Activated naive CD8-positive, alpha-beta T cell treated with anti-CD3 and anti-CD28 coated beads for 36 hours (primary cell): ENCODE measurements around the gene CCDC167. TPM values are rescaled to one million over a fixed set of nuclear protein-coding genes. Genes with fewer than 3 reads are reported as not detected.

Experiments used
- DNase-seq: peaks from one replicate; pipeline ENCODE4 v3.0.0; 2021
- H3K27ac Mint-ChIP-seq: one replicate; pipeline ENCODE4 v1.8.0; 2022; ENCODE audit warnings: mild to moderate bottlenecking, moderate library complexity, mixed read lengths
- H3K27me3 Mint-ChIP-seq: one replicate; pipeline ENCODE4 v1.8.0; 2022; ENCODE audit warnings: mild to moderate bottlenecking, mixed read lengths
- H3K36me3 Mint-ChIP-seq: one replicate; pipeline ENCODE4 v1.8.0; 2021; ENCODE audit warnings: mild to moderate bottlenecking, mixed read lengths
- H3K4me1 Mint-ChIP-seq: one replicate; pipeline ENCODE4 v1.8.0; 2021; ENCODE audit warnings: mixed read lengths
- H3K4me3 Mint-ChIP-seq: one replicate; pipeline ENCODE4 v1.8.0; 2022; ENCODE audit warnings: mild to moderate bottlenecking, moderate library complexity, mixed read lengths
- H3K9me3 Mint-ChIP-seq: one replicate; pipeline ENCODE4 v1.8.0; 2022; ENCODE audit warnings: mixed read lengths
- total RNA-seq, 2 experiments: library from RNA; stranded (reverse); gene quantifications; one replicate each; pipeline ENCODE4 v1.2.3, GENCODE V29; 2021

The CCDC167 gene
- total RNA-seq, result 10 to 100 TPM; 50.0 to 51.0 TPM

DNA sequence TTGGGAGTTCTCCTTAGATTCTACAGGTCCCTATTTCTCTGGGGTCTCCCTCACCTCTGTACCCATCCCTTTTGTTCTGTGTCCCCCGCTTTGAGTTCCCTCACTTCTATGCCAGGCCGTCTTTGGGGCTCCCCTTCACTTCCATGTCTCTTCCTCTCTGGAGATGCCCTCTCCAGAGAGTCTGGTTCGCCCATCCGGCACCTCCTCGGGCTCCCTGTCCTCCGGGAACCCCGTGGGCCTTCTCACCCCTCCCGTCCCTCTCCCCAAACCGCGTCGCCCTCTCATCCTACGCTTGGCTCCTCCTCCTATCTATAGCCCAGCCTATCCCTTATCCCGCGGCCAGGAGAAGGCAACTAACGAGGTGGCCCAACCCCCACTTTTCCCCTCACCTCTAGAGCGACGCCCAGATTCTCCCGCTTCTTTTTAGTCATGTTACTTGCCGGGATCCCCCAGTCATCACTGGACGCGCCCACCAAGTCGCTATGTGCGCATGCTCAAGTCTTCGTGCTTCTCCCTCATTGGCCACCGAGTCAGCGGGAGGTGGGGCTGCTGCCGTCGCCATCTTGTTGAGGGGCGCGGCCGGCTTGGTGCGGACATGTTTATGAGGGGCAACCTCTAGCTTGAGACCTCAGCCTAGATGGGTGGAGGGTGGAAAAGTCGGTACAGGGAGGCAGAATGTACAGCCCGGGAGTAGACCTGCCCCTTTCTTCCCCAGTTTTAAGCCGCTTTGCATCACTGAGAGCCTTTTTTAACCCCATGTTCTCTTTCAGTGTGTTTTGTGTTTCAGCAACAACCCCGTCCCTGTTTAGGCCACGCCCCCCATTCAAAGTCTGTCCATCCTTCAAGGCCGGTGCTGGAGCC is at the start of gene CCDC167:
Gene CCDC167, minus strand, starts transcription at position 461 of the 861 bp plus-strand sequence. Its CDS starts 30 bp downstream, at position 431.
- peak within 1 kb of the TSS; percentile 98 for H3K4me3 Mint-ChIP-seq
- H3K27ac Mint-ChIP-seq, result peak within 1 kb of the TSS; percentile 99
- no peaks in the 10 kb centered on the region for H3K27me3 Mint-ChIP-seq
- peaks cover 14% of the 10 kb centered on the region for H3K36me3 Mint-ChIP-seq
- DNase-seq, result peak; percentile 99
- H3K4me1 Mint-ChIP-seq, result peaks cover 83% of the 10 kb centered on the region
- peaks cover 5% of the 10 kb centered on the region for H3K9me3 Mint-ChIP-seq

DNA sequence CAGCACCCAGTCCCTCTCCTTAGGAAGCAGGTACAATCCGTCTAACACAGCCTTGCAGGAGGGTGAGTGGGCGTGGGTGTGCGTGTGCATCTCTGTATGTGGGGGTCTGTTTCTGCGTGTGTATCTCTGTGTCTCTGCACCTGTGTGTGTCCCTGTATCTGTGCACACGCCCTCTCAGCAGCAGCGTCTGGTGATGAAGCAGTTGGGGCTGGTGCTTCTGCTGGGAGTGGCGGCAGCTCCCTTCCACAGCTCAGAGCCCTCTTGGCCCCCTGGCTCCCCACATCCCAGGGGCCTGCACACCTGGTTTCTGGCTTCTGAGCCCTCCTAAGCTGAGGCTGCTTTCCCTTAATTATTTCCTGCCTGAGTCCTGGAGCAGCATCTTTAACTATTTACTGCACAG is 49.5 kb upstream of the CCDC167 start:
- no peaks in the 10 kb centered on the region for H3K36me3 Mint-ChIP-seq
- no peak overlapping the region for H3K4me3 Mint-ChIP-seq
- H3K27me3 Mint-ChIP-seq, result no peaks in the 10 kb centered on the region
- no peak overlapping the region for H3K27ac Mint-ChIP-seq
- DNase-seq, result no peak
- no peaks in the 10 kb centered on the region for H3K9me3 Mint-ChIP-seq
- peaks cover 25% of the 10 kb centered on the region for H3K4me1 Mint-ChIP-seq

DNA sequence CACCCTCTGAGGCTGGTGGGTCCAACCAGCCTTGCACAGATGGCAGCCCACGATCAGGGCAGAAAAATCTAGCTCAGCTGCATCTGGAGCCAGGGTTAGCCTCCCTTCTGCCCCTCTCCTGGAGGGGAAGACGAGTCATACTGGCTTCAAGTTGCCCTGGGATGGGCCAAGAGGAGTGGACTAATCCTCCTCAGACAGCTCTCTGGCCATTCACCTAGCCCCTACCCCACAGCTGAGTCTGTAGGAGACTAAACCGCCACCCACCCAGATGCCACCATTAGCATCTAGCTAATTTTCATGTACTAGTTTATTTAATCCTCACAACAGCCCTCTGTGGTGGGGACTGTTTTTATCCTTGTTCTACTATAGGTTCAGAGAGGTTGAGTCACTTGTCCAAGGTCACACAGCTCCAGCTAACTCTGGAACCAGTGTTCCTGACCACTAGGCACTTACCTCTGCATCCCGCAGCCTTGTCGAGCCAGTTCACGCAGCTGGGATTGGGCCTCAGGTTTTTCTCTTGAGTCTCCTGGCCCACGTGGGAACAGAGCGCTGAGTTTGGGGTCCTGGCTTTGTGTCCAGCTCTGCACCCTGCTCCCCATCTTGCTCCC is 48.5 kb upstream of the CCDC167 start:
- Mint-ChIP-seq H3K36me3 (no peaks in the 10 kb centered on the region), H3K4me3 (no peak overlapping the region), H3K4me1 (peaks cover 15% of the 10 kb centered on the region), H3K27me3 (no peaks in the 10 kb centered on the region), H3K9me3 (no peaks in the 10 kb centered on the region), H3K27ac (no peak overlapping the region)
- no peak for DNase-seq

GRCh38 chr6:37547564-37548061 is 47.9 kb upstream of the CCDC167 start:
- Mint-ChIP-seq H3K27me3 (no peaks in the 10 kb centered on the region), H3K36me3 (no peaks in the 10 kb centered on the region), H3K4me1 (peaks cover 15% of the 10 kb centered on the region), H3K27ac (no peak overlapping the region), H3K4me3 (no peak overlapping the region), H3K9me3 (no peaks in the 10 kb centered on the region)
- no peak for DNase-seq

- H3K27me3 Mint-ChIP-seq, result no peaks in the 10 kb centered on the region
- peaks cover 10% of the 10 kb centered on the region for H3K4me1 Mint-ChIP-seq
- DNase-seq, result no peak
Observed at GRCh38 chr6:37546141-37546871, 46.6 kb upstream of the CCDC167 start.

DNA sequence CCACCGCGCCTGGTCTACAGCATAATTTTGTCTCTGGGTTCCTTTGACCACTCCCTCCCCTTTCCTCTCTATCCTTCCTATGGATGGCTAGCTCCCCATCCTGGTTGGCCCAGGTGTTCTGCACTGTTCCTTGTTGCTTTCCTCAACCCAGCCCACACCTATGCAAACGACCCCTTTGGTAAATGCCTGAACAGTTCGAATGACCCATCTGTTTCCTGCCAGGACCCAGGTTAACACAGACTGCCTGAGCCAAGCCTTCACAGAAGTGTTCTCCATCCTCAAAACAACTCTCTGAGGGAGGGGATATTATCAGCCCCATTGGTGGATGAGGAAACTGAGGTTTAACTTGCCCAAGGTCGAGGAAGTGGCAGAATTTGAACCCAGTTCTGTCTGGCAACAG is 44.8 kb upstream of the CCDC167 start:
- no peaks in the 10 kb centered on the region for H3K27me3 Mint-ChIP-seq
- H3K4me3 Mint-ChIP-seq, result no peak overlapping the region
- no peaks in the 10 kb centered on the region for H3K9me3 Mint-ChIP-seq
- H3K36me3 Mint-ChIP-seq, result no peaks in the 10 kb centered on the region
- peaks cover 18% of the 10 kb centered on the region for H3K4me1 Mint-ChIP-seq
- H3K27ac Mint-ChIP-seq, result no peak overlapping the region
- DNase-seq, result no peak

More at GRCh38 chr6:37546141-37546871, 46.6 kb upstream of the CCDC167 start:
- Mint-ChIP-seq H3K27ac (no peak overlapping the region), H3K4me3 (no peak overlapping the region), H3K9me3 (no peaks in the 10 kb centered on the region), H3K36me3 (no peaks in the 10 kb centered on the region)

- H3K36me3 Mint-ChIP-seq, result no peaks in the 10 kb centered on the region
- no peak for DNase-seq
- H3K9me3 Mint-ChIP-seq, result no peaks in the 10 kb centered on the region
- peaks cover 16% of the 10 kb centered on the region for H3K4me1 Mint-ChIP-seq
- no peaks in the 10 kb centered on the region for H3K27me3 Mint-ChIP-seq
- H3K27ac Mint-ChIP-seq, result no peak overlapping the region
- no peak overlapping the region for H3K4me3 Mint-ChIP-seq
Observed at GRCh38 chr6:37543361-37543760, 43.7 kb upstream of the CCDC167 start.

DNA sequence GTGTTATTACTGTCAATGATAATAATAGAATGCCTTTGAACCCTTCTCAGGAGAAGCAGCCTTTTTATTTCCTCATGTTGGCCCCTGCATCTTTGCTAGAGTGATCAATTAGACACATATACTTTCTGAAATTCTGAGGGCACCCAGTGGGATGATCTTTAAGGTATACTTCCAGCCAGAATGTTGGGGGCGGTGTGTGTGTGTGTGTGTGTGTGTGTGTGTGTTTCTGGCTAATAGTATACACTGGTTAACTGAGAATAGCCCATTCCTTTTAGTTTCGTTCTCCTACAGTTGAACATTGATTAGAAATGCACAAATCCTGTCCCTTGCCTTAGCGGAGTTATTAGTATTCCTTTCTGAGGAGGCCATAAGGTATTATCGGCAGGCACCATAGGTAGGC is 41.7 kb upstream of the CCDC167 start:
- Mint-ChIP-seq H3K4me1 (peaks cover 9% of the 10 kb centered on the region), H3K27ac (no peak overlapping the region), H3K4me3 (no peak overlapping the region), H3K9me3 (no peaks in the 10 kb centered on the region), H3K36me3 (no peaks in the 10 kb centered on the region), H3K27me3 (no peaks in the 10 kb centered on the region)
- no peak for DNase-seq

DNA sequence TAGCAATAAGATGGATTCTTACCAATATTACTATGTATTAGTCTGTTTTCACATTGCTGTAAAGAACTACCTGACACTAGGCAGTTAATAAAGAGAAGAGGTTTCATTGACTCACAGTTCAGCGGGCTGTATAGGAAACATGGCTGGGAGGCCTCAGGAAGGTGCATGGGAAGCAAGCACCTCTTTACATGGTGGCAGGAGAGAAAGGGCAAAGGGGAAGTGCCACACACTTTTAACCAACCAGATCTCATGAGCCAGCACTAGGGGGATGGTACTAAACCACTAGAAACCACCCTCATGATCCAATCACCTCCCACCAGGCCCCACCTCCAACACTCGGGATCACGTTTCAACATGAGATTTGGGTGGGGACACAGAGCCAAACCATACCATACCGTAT is 40.7 kb upstream of the CCDC167 start:
- no peak for DNase-seq
- H3K36me3 Mint-ChIP-seq, result no peaks in the 10 kb centered on the region
- H3K4me3 Mint-ChIP-seq, result no peak overlapping the region
- no peaks in the 10 kb centered on the region for H3K9me3 Mint-ChIP-seq
- no peak overlapping the region for H3K27ac Mint-ChIP-seq
- H3K4me1 Mint-ChIP-seq, result peaks cover 15% of the 10 kb centered on the region
- no peaks in the 10 kb centered on the region for H3K27me3 Mint-ChIP-seq

- no peak overlapping the region for H3K27ac Mint-ChIP-seq
- no peaks in the 10 kb centered on the region for H3K36me3 Mint-ChIP-seq
- peaks cover 17% of the 10 kb centered on the region for H3K4me1 Mint-ChIP-seq
- no peak overlapping the region for H3K4me3 Mint-ChIP-seq
- no peaks in the 10 kb centered on the region for H3K27me3 Mint-ChIP-seq
- no peaks in the 10 kb centered on the region for H3K9me3 Mint-ChIP-seq
- no peak for DNase-seq
Observed at GRCh38 chr6:37540029-37540352, 40.3 kb upstream of the CCDC167 start.

GRCh38 chr6:37539171-37540028 is 39.7 kb upstream of the CCDC167 start:
- H3K36me3 Mint-ChIP-seq, result no peaks in the 10 kb centered on the region
- H3K9me3 Mint-ChIP-seq, result no peaks in the 10 kb centered on the region
- peaks cover 17% of the 10 kb centered on the region for H3K4me1 Mint-ChIP-seq
- no peak overlapping the region for H3K4me3 Mint-ChIP-seq
- DNase-seq, result no peak
- H3K27ac Mint-ChIP-seq, result no peak overlapping the region
- H3K27me3 Mint-ChIP-seq, result no peaks in the 10 kb centered on the region

DNA sequence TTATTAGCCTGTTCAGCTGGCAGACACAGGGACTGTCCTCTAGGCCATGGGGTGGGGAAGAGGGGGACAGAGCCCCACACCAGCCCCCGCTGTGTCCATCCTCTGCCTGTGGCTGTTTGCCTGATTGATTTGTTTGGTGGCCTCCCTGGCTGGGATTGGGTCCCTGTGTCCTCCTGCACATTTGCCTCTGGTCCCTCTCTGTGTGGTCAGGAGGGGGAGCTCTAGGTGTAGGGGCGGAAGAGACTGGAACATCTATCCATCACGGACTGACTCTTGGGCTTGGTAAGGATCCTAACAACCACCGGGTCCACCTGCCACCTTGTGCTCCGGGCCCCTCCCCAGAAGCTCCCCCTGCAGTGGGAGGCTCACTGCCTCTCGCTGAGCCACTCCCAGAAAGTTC is 38.4 kb upstream of the CCDC167 start:
- Mint-ChIP-seq H3K36me3 (no peaks in the 10 kb centered on the region), H3K27me3 (no peaks in the 10 kb centered on the region), H3K9me3 (no peaks in the 10 kb centered on the region), H3K27ac (no peak overlapping the region), H3K4me1 (peaks cover 17% of the 10 kb centered on the region), H3K4me3 (no peak overlapping the region)
- no peak for DNase-seq

GRCh38 chr6:37537548-37537947 is 37.9 kb upstream of the CCDC167 start:
- Mint-ChIP-seq H3K4me1 (peaks cover 17% of the 10 kb centered on the region), H3K4me3 (no peak overlapping the region), H3K27ac (no peak overlapping the region), H3K9me3 (no peaks in the 10 kb centered on the region), H3K27me3 (no peaks in the 10 kb centered on the region), H3K36me3 (no peaks in the 10 kb centered on the region)
- DNase-seq, result no peak

- Mint-ChIP-seq H3K4me3 (no peak overlapping the region), H3K9me3 (no peaks in the 10 kb centered on the region), H3K4me1 (peaks cover 17% of the 10 kb centered on the region), H3K27ac (no peak overlapping the region), H3K27me3 (no peaks in the 10 kb centered on the region), H3K36me3 (no peaks in the 10 kb centered on the region)
- no peak for DNase-seq
Observed at GRCh38 chr6:37536491-37537190, 36.9 kb upstream of the CCDC167 start.
